GM12865 (cell line): ENCODE data around the gene SAP30.

Experiments used
- DNase-seq: peaks from one replicate; pipeline ENCODE4 v3.0.0; 2010; ENCODE audit warnings: low read depth
- H3K4me3 ChIP-seq: 2 replicates; pipeline ENCODE4 v1.5.1; 2011; ENCODE audit warnings: mild to moderate bottlenecking, low read depth, low read length, control low read depth
- TF ChIP-seq, protein P1 (sequence below): IDR thresholded peaks from 2 replicates; pipeline ENCODE4 v1.5.1; 2011; ENCODE audit warnings: low read length, control low read depth, low read depth, inconsistent platforms; ENCODE audit not compliant: insufficient read depth; ENCODE audit errors: missing control alignments

The SAP30 gene

DNA sequence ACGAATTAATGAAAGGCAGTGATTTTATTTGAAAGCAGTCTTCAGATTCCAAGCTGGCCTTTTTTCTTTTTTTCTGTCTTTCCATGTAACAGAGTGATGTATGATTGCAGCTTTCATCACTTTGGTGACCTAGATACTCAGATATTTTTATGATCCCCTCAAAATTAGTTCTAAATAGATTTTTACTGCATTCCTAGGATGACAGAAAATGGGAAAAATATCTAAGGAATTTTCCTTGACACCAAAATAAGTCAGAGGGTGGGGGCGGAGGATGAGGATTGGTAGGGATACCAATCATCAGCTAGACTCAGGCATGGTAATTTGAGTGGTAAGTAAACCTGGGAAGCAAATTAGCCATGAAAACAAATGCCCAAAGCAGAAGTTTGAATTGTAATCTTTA is 24.7 kb upstream of the SAP30 start:
- TF ChIP-seq, protein P1, sequence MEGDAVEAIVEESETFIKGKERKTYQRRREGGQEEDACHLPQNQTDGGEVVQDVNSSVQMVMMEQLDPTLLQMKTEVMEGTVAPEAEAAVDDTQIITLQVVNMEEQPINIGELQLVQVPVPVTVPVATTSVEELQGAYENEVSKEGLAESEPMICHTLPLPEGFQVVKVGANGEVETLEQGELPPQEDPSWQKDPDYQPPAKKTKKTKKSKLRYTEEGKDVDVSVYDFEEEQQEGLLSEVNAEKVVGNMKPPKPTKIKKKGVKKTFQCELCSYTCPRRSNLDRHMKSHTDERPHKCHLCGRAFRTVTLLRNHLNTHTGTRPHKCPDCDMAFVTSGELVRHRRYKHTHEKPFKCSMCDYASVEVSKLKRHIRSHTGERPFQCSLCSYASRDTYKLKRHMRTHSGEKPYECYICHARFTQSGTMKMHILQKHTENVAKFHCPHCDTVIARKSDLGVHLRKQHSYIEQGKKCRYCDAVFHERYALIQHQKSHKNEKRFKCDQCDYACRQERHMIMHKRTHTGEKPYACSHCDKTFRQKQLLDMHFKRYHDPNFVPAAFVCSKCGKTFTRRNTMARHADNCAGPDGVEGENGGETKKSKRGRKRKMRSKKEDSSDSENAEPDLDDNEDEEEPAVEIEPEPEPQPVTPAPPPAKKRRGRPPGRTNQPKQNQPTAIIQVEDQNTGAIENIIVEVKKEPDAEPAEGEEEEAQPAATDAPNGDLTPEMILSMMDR, result no peak
- H3K4me3 ChIP-seq, result no peak overlapping the region
- DNase-seq, result no peak

DNA sequence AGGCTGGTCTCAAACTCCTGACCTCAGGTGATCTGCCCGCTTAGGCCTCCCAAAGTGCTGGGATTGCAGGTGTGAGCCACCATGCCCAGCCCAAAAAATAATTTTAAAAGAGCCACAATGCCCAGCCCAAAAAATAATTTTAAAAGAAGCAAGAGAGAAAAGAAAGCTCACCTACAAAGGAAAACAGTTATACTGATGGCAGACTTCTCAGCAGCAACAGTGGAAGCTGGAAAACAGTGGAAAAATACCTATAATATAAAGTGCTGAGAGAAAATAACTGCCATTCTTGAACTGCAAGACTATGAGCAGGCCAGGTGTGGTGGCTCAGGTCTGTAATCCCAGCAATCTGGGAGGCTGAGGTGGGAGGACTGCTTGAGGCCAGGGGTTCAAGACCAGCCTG is 23.3 kb upstream of the SAP30 start:
- TF ChIP-seq, protein P1, result no peak
- DNase-seq, result no peak
- H3K4me3 ChIP-seq, result no peak overlapping the region

GRCh38 chr4:173357939-173358338 is 12.8 kb upstream of the SAP30 start:
- no peak overlapping the region for H3K4me3 ChIP-seq
- TF ChIP-seq, protein P1, result no peak
- no peak for DNase-seq

- TF ChIP-seq, protein P1, result no peak
- H3K4me3 ChIP-seq, result no peak overlapping the region
- no peak for DNase-seq
Measured at GRCh38 chr4:173360587-173361221, 10.1 kb upstream of the SAP30 start.

DNA sequence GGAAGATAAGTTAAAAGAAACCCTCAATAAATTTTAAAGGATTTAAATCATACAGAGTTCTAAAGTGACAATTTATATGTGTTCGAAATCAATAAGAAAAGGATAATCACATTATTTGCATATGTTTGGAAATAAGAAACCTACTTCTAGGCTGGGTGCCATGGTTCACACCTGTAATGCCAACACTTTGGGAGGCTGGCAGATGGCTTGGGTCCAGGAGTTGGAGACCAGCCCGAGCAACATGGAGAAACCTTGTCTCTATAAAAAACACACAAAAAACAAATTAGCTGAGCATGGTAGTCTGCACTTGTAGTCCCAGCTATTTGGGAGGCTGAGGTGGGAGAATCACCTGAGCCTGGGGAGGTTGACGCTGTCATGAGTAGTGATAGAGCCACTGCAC is 8.1 kb upstream of the SAP30 start:
- H3K4me3 ChIP-seq, result no peak overlapping the region
- DNase-seq, result no peak
- TF ChIP-seq, protein P1, result no peak

GRCh38 chr4:173365359-173365996 is 5.3 kb upstream of the SAP30 start:
- no peak for DNase-seq
- H3K4me3 ChIP-seq, result no peak overlapping the region
- TF ChIP-seq, protein P1, result no peak

DNA sequence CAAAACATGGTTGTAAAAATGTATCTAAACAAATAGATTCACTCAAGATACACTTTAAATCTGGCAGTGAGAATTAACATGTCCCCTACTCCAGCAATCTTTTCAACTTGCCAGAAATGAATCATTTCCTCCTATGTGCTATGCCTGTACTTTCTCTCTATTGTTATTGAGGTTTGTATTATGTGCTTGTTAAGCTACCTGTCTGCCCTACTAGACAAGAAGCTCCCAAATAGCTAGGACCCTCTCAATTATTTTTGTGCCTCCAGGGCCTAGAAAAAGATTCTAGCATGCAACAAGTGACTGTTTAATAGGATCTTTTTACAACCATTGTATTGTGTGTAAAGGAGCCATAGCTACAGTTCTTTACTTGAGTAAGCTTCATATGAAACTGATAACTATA is 3.5 kb upstream of the SAP30 start:
- DNase-seq, result peak; percentile 48
- TF ChIP-seq, protein P1, result no peak
- H3K4me3 ChIP-seq, result peak overlapping the region; percentile 90
